Stimulated activated CD8-positive, alpha-beta memory T cell treated with anti-CD3 and anti-CD28 coated beads, Interleukin-2, amount 100 ng/mL, for 1 hour (primary cell): ENCODE data around the gene EPHB1.

Experiments used
- DNase-seq, 2 donors: peaks; one replicate each; pipeline ENCODE4 v3.0.0-alpha.2; 2020; ENCODE audit warnings: low read depth in 2 of 2

EPHB1 gene

GRCh38 chr3:134881305-134881704 lies 86.2 kb downstream of the EPHB1 start:
- no peak for DNase-seq

GRCh38 chr3:134883697-134884385 lies 88.8 kb downstream of the EPHB1 start:
- no peak for DNase-seq

GRCh38 chr3:134885877-134886621 lies 91.0 kb downstream of the EPHB1 start:
- no peak for DNase-seq

GRCh38 chr3:134886991-134887390 lies 91.9 kb downstream of the EPHB1 start:
- no peak for DNase-seq

- no peak for DNase-seq
Observed at GRCh38 chr3:134887536-134887935, 92.5 kb downstream of the EPHB1 start.

- no peak for DNase-seq
Observed at GRCh38 chr3:134892326-134892725, 97.3 kb downstream of the EPHB1 start.

- no peak for DNase-seq
Observed at GRCh38 chr3:134892761-134893160, 97.7 kb downstream of the EPHB1 start.

- DNase-seq = no peak
Observed at GRCh38 chr3:134894533-134894932, 99.5 kb downstream of the EPHB1 start.

- DNase-seq = no peak
Observed at GRCh38 chr3:134895181-134895580, 100.1 kb downstream of the EPHB1 start.

- DNase-seq = no peak
Observed at GRCh38 chr3:134896141-134896540, 101.1 kb downstream of the EPHB1 start.

- DNase-seq = no peak
Observed at GRCh38 chr3:134896696-134897095, 101.6 kb downstream of the EPHB1 start.

GRCh38 chr3:134897391-134898141 lies 102.5 kb downstream of the EPHB1 start:
- no peak for DNase-seq

GRCh38 chr3:134898181-134898754 lies 103.2 kb downstream of the EPHB1 start:
- DNase-seq = no peak

- DNase-seq = no peak
Observed at GRCh38 chr3:134899786-134900185, 104.7 kb downstream of the EPHB1 start.

GRCh38 chr3:134900482-134900881 lies 105.4 kb downstream of the EPHB1 start:
- DNase-seq = no peak

GRCh38 chr3:134901461-134901860 lies 106.4 kb downstream of the EPHB1 start:
- no peak for DNase-seq

GRCh38 chr3:134903837-134904236 lies 108.8 kb downstream of the EPHB1 start:
- no peak for DNase-seq

- DNase-seq = no peak
Observed at GRCh38 chr3:134904241-134904771, 109.2 kb downstream of the EPHB1 start.

GRCh38 chr3:134904776-134905646 lies 110.0 kb downstream of the EPHB1 start:
- no peak for DNase-seq

GRCh38 chr3:134905647-134905935 lies 110.5 kb downstream of the EPHB1 start:
- DNase-seq = no peak

- DNase-seq = no peak
Observed at GRCh38 chr3:134908271-134908670, 113.2 kb downstream of the EPHB1 start.
